Bronchus fibroblast of lung (primary cell): ENCODE results near the gene SLC4A4. TPM values are rescaled to one million over a fixed set of nuclear protein-coding genes. Genes with fewer than 3 reads are reported as not detected.

ENCODE experiments used
- total RNA-seq: library from RNA; depleted of rRNA; stranded (reverse); fragments of >200 nt; gene quantifications from 2 replicates; pipeline ENCODE4 v1.2.3, GENCODE V29; 2015

The SLC4A4 gene
- 1.5 and 2.2 TPM in 2 replicates for total RNA-seq

DNA sequence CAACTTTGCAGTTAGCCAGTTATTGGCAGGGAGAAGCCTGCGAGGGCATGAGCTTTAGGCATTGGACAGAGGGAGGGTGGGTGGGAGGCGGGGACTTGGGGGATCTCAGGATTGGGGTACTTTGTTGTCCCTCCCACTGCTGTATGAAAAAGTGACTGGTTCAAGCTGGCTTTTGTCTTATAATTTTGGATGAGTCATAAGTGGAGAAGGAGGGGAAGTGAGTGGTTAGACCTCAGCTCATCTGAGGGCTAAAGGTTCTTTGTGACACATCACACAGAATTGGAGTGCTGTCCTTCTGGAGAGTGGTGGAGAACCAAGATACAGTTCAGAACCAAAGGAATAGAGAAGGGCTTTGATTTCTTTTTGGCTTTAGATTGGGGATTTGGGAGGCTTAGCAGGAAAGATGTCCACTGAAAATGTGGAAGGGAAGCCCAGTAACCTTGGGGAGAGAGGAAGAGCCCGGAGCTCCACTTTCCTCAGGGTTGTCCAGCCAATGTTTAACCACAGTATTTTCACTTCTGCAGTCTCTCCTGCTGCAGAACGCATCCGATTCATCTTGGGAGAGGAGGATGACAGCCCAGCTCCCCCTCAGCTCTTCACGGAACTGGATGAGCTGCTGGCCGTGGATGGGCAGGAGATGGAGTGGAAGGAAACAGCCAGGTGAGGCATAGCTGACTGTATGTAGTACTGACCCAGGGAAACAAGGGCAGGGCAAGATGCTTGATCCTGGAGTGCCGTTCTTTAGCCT lies at the start of gene SLC4A4:
Gene SLC4A4, plus strand, starts transcription at position 175 of the 748 bp plus-strand sequence.

